ENCODE results near the gene HAUS1.
"Not testable (repeated sequence)": the region's sequence is repeated elsewhere in the genome, so short reads cannot be mapped to it uniquely, and the experiment has no call there.

DNA sequence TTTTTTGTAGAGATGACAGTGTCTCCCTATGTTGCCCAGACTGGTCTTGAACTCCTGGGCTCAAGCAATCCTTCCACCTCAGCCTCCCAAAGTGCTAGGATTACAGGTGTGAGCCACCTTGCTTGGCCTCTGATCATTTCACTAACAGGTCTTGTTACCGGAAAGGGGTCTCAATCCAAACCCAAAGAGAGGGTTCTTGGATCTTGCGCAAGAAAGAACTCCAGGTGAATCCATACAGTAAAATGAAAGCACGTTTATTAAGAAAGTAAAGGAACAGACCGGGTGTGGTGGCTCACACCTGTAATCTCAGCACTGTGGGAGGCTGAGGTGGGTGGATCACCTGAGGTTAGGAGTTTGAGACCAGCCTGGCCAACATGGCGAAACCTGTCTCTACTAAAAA is 56.7 kb downstream of the HAUS1 start:
- TF ChIP-seq, protein P1, sequence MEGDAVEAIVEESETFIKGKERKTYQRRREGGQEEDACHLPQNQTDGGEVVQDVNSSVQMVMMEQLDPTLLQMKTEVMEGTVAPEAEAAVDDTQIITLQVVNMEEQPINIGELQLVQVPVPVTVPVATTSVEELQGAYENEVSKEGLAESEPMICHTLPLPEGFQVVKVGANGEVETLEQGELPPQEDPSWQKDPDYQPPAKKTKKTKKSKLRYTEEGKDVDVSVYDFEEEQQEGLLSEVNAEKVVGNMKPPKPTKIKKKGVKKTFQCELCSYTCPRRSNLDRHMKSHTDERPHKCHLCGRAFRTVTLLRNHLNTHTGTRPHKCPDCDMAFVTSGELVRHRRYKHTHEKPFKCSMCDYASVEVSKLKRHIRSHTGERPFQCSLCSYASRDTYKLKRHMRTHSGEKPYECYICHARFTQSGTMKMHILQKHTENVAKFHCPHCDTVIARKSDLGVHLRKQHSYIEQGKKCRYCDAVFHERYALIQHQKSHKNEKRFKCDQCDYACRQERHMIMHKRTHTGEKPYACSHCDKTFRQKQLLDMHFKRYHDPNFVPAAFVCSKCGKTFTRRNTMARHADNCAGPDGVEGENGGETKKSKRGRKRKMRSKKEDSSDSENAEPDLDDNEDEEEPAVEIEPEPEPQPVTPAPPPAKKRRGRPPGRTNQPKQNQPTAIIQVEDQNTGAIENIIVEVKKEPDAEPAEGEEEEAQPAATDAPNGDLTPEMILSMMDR (IDR thresholded peaks at IDR 0.05), result not testable (repeated sequence)
- TF ChIP-seq EZH2 (IDR thresholded peaks at IDR 0.05; ENCODE audit: borderline replicate concordance, insufficient read depth, low read depth, low read length, poor library complexity, severe bottlenecking), result not testable (repeated sequence)
